ENCODE measurements around the gene SH2D2A.

The SH2D2A gene

DNA sequence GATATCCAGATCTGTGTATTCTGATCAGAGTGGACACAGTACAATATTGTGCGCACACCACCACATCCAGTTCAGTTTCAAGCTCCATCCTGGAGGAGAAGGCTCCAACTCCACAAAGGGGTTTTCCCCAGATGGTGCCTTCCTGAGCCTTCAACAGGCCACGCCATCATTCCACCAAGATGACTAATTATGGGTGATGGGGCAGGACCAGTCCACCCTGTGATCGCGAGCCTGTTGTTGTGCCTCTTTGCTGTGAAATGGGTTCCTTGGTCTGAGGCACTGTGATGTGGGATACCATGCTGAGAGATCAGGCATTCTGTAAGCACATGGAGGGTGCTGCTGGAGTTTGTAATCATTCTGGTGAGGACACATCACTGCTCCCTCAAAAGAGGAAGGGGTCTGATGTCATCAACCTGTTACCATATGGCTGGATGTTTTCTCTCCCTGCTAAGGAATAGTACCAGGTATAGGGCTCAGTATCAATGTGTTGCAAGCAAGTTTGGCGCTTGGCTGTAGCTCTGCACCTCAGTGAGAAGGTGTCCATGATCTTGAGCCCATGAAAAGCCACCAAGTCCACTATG is 6.7 kb upstream of the SH2D2A start:
- DNase-seq (ENCODE audit: low read depth in 2 of 2), result no peak

GRCh38 chr1:156822680-156823079 is 6.0 kb upstream of the SH2D2A start:
- no peak for DNase-seq (ENCODE audit: low read depth in 2 of 2)

DNA sequence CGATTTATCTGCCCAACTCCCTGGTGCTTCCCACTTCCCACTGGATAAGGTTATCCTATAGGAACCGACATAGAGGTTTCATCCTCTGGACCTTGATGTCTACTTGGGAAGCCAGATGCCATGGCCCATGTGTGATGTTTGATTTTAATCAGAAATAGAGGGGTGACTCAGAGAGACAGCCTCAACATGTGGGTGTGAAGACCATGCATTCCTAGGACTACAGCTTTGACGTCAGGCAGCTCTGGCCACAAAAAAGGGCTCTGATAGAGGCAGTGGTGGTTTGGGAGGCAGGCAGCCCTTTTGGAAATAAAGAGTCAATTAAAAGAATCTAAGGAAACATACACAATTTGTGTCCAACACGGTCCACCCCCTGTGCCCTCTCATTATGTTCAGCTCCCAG is 5.2 kb upstream of the SH2D2A start:
- DNase-seq (ENCODE audit: low read depth in 2 of 2), result peak in 1 of 2 donors; percentile 58

DNA sequence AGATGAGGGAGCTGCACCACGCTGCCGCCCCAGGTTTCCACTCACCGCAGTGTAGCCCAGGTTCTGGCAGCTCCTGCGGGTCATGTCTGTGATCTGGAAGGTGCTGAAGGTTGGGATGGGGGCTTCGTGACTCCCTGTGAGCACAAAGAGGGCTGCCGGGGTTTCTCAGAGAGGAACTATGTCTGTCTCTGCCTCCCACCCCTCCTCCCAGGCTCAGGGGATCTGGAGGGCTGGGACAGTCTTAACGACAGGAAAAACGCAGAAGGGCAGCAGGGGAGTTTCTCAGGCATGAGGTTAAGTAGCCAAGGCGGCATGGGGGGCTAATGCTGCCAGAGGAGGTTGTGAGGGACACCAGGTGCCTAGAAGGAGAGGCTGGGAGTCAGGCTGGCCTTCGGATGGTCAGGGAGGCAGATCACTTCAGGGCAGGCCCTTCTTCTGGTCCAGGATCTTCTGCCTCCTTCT is 656 bp downstream of the SH2D2A start:
- no peak for DNase-seq (ENCODE audit: low read depth in 2 of 2)

DNA sequence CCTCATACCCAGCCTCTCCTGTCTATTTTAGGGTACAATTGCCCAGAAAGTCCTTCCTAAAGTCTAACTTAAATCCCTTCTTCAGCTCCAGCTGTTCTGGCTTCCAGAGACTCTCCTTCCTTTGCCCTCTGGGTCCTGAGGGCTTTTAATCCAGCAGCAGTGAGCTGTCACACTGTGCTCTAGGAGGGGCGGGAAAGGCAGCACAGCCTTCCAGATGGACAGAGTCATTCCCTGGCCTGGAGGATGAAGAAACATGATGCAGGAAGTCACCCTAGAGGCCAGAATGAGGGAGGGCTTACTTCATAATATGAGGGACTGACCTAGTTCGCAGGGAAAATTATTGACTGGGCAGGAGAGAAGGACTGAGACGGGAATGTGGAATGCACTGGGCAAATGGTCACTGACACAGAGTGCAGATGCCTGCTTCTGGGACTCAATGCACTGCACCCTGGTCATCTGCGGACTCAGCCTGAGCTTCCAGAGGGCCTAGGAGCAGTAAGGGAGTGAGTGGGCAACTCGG is 1.3 kb downstream of the SH2D2A start:
- DNase-seq (ENCODE audit: low read depth in 2 of 2), result no peak

- DNase-seq (ENCODE audit: low read depth in 2 of 2), result no peak
Measured at GRCh38 chr1:156814571-156815260, 1.9 kb downstream of the SH2D2A start.

DNA sequence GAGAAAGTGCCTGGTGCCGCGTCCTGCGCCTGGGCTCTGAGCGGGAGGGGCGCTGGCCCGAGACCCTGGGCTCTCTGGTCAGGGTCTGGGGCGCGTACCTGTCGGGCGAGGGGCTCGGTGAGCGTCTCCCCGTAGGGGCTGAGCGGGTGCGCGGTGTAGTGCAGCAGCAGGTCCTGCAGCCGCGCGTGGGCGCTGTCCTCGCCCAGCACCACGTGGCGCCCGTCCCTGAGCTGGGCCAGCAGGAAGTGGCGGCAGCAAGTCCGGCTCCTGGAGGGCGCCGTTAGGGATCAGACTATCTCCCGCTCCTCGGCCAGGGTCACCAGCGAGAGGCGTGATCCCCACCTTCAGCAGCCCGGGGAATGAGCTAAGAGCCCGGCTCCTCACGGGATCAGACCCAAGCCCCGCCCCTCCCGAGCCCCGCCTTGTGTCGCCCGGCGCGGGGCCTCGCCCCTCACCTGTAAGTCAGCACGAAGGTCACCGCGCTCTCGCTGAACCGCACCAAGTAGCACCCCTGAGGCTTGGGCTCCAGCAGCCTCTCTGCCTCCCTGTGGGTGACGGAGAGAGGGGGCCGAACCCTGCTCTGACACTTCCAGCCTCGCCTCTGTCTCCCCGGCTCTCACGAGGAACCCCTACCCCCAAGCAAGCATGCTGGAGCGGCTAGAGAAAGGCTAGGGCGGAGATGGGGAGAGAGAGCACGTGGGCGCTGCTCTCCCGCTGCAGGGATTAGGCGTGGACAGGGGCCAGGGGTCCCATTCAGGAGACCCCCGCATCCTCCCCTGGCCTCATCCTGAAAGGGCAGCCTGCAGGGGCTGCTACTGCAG is 2.7 kb downstream of the SH2D2A start:
- DNase-seq (ENCODE audit: low read depth in 2 of 2), result peak; percentile 66 to 74

DNA sequence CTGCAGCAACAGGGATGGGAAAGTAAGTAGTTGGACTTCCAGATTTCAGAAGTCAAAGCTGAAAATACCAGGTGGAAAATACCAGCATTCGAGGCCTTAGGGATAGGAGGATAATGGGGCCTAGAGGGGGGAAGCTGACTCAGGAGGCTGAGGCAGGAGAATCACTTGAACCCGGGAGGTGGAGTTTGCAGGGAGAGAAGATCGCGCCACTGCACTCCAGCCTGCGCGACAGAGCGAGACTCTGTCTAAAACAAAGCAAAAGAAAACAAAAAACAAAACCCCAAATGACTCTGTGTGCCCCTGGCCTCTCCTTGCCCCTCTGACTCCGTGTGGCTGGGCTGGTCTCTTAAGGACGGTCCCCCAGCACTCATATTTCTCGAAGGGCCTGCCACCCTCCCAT is 3.4 kb downstream of the SH2D2A start:
- DNase-seq (ENCODE audit: low read depth in 2 of 2), result no peak

GRCh38 chr1:156812293-156812990 is 4.2 kb downstream of the SH2D2A start:
- no peak for DNase-seq (ENCODE audit: low read depth in 2 of 2)

DNA sequence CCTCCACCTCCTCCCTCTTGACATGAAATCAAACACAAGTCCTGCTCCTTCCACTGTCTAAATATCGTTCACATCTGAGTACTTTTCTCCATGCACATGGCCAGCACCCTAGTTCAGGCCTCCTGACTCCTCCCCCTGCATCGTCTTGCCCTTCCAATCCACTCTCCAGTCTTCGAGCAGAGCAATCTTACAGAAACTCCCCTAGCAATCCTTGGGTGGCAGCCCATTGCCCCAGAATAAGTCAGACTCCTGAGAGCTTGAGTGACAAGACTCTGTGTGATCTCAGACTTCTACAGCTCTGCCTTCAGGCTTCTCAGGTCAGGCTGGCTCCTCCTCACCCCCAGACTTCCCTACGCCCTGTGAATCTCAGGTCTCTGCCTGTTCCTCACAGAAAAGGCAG is 5.5 kb downstream of the SH2D2A start:
- no peak for DNase-seq (ENCODE audit: low read depth in 2 of 2)

DNA sequence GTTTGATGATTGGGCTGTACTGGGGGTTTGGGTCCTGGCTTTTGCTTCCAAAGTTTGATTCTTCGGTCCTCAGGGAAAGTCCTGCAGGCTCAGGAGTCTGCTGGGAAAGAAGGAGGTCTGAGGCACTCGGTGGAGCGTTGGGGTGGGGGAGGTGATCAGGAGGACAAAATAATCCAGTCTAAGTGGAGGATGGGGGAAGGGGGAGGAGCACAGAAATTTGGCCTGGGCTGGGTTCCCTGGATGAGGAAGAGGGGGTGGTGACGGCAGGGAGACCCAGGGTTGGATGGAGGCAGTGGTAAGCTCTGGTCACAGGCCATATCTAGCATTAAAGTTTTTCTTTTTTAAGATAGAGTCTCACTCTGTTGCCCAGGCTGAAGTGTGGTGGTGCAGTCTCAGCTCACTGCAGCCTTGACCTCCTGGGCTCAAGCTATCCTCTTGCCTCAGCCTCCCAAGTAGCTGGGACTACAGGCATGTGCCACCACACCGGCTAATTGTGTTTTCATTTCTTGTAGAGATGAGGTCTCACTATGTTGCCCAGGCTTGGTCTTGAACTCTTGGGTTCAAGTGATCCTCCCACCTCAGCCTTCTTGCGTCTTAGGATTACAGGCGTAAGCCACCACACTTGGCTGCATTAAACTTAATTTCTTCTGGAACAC is 6.8 kb downstream of the SH2D2A start:
- no peak for DNase-seq (ENCODE audit: low read depth in 2 of 2)

DNA sequence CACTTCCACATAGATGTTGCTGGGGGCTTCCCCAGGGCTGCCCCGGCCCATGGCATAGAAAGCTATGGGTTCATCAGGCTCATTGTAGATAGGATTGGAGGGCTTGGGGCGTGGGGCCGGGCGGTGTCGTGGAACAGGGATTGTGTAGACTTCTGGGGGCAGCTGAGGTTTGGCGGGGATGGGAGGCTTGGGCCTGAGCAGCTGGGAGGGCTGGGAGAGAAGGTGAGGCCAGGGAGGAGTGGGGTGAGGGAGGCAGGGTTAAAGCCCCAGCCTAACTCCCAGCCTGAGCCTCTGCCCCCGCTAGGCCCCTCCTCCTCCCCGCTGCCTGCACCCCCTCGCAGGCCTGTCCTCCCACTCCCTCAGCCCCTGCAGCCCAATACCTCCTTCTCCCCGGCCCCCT is 7.4 kb downstream of the SH2D2A start:
- no peak for DNase-seq (ENCODE audit: low read depth in 2 of 2)

DNA sequence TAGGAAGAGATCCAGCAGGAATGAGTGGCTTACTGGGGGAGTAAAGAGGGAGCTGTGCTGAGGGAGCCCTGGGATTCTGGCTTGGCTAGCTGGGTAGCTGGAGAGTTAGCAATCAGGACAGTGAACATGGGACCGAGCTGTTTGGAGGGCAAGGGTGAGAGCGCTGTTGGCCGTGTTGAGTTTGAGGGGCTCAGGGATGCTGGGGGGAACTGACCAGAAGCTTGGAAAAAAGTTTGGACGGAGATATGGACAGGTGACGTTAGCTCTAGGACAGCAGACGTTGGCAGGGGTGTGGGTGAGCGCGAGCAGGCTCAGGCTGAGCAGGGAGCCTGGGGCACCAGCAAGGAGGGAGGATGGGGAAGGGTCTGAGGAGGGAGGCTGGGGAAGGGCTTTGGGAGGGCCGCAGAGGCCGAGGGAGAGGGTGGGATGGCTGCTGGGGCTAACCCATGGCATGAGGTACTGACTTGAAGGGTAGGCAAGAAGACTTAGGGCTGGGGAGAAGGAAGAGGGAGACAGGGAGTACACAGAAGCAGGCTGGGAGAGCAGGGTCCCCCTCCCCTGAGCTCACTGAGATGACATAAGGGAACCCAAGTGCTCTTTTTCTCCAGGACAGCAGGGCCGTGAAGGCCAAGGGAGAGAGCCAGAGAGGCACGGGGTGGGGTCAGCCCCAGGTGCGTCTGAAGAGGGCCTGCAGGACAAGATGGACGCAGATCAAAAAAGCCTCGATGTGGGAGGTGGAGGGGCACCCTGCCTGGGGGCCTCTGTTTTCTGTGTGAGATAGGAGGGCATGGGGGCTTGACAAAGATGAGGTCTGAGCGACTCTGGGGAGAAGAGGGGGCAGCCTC is 8.2 kb downstream of the SH2D2A start:
- DNase-seq (ENCODE audit: low read depth in 2 of 2), result no peak

- no peak for DNase-seq (ENCODE audit: low read depth in 2 of 2)
Measured at GRCh38 chr1:156807627-156808026, 9.0 kb downstream of the SH2D2A start.

GRCh38 chr1:156806512-156807440 is 9.9 kb downstream of the SH2D2A start:
- DNase-seq (ENCODE audit: low read depth in 2 of 2), result no peak

GRCh38 chr1:156805766-156806511 is 10.7 kb downstream of the SH2D2A start:
- DNase-seq (ENCODE audit: low read depth in 2 of 2), result no peak

- DNase-seq (ENCODE audit: low read depth in 2 of 2), result no peak
Measured at GRCh38 chr1:156804572-156805243, 11.9 kb downstream of the SH2D2A start.

DNA sequence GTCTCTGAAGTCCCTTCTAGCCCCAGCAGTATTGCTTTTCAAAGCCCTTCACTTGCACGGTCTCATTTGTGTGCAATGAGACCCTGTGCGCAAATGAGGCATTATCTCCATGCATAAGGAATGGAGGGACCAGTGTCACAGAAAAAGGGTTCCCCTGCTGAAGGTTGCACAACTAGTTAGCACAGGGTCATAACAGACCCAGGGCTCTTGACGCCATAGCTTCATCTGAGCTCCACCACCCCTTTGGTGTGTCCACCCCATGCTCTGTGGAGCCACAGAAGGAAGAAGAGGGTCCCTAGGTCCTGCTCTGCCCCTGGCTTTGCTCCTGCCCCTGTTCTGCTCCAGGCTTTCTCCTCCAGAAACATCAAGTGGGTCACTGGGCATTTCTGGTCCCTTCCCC is 12.6 kb downstream of the SH2D2A start:
- DNase-seq (ENCODE audit: low read depth in 2 of 2), result no peak

Data from stimulated activated CD8-positive, alpha-beta memory T cell treated with anti-CD3 and anti-CD28 coated beads, Interleukin-2, amount 100 ng/mL, for 48 hours (primary cell).